GM21528 (cell line): ENCODE measurements around the gene PIK3CA.

ENCODE experiments used
- ATAC-seq: cut with Tn5 transposase; IDR thresholded peaks from one replicate; pipeline ENCODE4 v1.9.1; 2021; ENCODE audit warnings: mild to moderate bottlenecking, moderate library complexity; ENCODE audit not compliant: unreplicated experiment, low FRiP score

Gene PIK3CA

DNA sequence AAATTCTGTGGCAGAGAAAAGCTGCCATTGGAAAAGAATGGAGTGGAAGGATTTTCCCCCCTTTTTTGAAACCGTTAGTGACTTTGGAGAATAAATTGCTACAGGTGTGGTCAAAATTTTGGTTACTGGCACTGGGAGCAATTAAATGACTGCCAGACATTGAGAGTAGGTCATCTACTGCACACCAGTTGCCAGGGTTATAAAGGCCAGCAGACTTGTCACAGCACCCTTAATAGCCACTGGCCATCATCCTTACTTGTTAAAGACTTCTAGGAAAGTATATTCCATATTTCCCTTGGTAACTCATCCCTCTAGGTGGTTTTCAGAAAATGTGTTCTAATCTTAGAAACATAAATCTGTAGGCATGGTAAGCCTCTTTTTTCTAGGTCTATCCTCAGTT, 8.0 kb downstream of the PIK3CA start:
- ATAC-seq: no peak

DNA sequence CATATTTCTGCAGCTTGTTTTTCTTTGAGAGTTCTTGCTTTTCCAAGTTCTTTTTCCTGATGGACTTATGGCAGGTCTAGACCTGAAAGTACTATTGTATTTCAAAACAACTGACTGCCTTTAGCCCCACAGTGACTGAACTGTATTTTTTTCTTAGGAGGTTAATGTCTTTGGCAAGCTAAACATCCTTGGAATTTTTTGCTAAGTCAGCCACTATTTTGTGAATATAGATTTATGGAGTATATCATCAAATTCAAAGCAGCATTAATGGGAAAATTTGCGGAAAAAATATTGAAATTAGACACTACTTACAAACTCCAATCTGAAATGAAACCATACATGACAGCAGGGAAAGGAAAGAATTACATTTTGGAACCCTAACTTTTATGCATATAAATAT, 8.6 kb downstream of the PIK3CA start:
- no peak for ATAC-seq

DNA sequence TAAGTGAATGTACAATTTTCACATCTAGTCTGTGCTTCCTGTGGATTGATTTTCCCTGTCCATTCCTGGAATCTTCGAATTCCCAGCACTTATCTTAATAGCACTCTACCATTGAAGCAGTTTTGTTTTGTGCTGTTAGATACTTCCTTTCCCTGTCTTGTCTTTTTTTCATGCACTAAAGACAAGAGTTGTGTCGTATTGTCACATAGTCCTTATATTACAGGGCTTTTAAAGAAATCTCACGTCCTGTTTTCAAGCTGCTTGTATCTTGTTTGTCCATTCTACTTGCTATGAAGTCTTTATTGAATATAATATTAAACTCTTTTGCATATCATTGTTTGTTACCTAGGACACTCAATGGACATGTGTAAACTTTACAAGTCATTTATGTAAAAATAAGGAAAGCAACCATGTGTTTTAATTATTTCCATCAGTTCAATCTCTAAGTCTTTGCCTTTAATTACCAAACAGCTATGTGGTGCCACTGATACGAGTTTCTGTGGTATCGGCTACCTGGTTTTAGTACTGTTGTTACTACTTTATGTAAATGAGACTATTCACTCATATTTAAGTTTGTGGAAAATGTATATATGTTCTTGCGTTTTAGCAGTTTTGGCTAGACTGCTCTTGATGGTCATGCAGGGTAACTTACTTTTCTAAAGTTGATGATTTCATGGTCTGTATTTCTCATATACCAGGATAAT, 10.3 kb downstream of the PIK3CA start:
- peak; percentile 81 for ATAC-seq

GRCh38 chr3:179163503-179163902, 15.3 kb downstream of the PIK3CA start:
- ATAC-seq: no peak

GRCh38 chr3:179164857-179165256, 16.7 kb downstream of the PIK3CA start:
- no peak for ATAC-seq

- ATAC-seq: peak; percentile 70
Observed at GRCh38 chr3:179166561-179167201, 18.5 kb downstream of the PIK3CA start.

GRCh38 chr3:179168918-179169317, 20.8 kb downstream of the PIK3CA start:
- no peak for ATAC-seq

DNA sequence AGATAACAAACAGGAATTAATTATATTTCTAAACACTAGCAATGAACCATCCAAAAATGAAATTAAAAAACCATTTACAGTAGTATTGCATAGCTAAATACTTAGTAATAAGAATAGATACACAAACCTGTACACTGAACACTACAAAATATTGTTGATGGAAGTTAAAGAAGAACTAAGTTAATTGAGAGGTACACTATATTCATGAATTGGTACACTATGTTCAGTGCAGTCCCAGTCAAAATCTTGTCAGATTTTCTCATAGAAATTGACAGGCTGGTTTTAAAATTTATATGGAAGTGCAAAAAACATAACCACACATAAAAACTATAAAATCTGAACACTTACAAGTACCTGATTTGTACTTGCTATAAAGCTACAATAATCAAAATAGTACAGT, 24.4 kb downstream of the PIK3CA start:
- ATAC-seq: no peak

DNA sequence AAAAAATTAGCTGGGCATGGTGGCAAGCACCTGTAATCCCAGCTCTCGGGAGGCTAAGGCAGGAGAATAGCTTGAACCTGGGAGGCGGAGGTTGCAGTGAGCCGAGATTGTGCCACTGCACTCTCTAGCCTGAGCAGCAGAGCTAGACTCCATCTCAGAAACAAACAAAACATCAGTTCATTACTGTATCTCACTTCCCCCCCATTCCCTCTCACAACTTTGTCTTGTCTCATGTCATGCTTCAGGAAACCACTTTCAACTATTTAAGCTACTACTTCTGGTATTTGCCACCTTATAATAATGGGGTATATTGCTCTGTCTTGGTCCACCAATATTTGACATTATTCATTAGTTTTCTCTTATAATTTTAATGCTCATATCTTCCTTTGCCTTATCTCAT, 26.2 kb downstream of the PIK3CA start:
- peak; percentile 73 for ATAC-seq

GRCh38 chr3:179174898-179175297, 26.7 kb downstream of the PIK3CA start:
- ATAC-seq: peak; percentile 29

DNA sequence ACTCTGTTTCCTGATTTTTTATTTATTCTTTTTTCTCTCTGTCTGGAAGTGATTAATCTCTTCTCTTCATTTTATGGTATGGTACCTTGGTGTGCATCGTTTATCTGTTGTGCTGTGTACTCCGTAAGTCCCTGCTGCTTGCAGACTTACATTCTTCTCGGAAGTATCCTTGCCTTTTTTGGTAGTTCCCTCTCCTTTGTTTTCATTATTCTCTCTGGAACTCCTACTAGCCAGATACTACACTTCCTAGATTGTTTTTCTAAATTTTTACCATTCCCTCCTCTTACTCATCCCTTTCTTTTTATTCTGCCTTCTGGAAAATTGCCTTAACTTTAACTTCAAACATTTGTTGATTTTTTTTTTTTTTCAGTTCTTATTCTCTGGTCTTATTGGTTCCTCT, 27.2 kb downstream of the PIK3CA start:
- ATAC-seq: no peak

DNA sequence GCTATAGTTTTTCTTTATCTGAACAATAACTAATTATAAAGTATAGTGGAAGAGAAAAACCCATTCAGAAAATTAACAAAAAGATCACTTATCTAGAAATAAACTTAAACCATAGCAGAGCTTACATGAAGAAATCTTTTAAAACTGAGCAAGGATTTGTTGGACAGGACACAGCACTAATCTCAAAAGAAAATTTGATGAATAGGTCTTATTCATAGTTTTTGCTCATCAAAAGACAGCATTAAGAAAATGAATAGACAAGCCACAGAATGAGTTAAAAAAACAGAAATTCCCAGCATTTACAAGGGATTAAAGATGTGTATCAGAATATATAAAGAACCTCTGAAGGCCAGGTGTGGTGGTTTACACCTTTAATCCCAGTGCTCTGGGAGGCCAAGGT, 29.5 kb downstream of the PIK3CA start:
- ATAC-seq: no peak

GRCh38 chr3:179179256-179179655, 31.1 kb downstream of the PIK3CA start:
- no peak for ATAC-seq

DNA sequence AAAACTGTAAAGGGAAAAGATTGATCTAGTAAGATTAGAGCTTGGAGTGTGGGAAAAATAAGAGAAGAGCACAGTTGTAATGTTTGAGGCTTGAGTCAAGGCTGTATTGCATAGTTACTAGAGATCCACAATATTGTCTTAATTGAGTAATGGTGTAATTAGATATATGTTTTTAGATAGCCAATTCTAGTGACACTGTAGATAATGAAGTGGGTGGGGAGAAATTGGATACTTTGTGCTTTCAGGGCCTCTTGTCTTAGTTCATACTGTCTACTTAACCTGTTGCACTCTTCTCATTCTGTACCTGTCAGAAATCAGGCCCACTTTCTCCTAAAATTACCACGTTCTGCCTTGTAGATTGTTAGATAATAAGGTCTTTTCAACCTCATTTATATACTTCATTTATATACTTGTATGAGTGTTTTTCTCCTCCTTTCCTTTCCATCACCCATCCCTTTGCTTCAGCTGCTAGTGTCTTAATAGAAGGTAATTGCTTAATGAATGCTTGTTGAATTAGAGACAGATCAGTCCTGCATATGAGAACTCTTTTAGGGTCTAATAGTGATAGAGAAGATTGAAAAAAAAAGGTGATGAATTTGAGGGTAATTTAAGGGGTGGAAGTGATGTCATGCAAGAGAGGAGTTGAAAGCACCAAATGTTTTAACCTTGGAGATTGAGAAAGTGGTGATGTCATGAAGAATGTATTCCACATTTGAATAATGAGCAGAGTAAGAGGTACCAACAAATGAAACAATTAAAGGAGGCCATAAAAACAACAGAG, 32.0 kb downstream of the PIK3CA start:
- ATAC-seq: no peak

GRCh38 chr3:179181021-179181472, 32.9 kb downstream of the PIK3CA start:
- peak; percentile 52 for ATAC-seq

GRCh38 chr3:179181993-179182551, 33.9 kb downstream of the PIK3CA start:
- ATAC-seq: no peak

- ATAC-seq: no peak
Observed at GRCh38 chr3:179182902-179183301, 34.7 kb downstream of the PIK3CA start.

GRCh38 chr3:179184826-179185225, 36.7 kb downstream of the PIK3CA start:
- no peak for ATAC-seq

- no peak for ATAC-seq
Observed at GRCh38 chr3:179186426-179186825, 38.3 kb downstream of the PIK3CA start.

DNA sequence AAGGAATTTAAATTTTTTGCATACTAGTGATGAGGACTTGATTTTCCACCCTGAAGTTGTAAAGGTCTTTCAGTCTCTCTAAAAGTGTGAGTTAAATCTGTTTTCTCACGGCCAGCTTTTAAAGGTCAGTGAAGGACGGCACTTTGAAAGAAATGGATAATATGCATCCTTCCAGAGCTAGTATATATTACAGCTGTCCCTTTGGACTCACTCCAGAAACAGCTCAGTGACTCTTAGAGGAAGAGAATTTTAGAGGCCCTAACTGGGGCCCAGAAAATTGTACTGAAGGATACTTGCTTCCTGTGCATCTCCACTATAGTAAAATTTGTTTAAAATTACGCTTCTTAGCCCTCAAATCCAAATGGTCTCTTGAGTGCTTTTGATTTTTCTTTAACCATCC, 41.6 kb downstream of the PIK3CA start:
- no peak for ATAC-seq

DNA sequence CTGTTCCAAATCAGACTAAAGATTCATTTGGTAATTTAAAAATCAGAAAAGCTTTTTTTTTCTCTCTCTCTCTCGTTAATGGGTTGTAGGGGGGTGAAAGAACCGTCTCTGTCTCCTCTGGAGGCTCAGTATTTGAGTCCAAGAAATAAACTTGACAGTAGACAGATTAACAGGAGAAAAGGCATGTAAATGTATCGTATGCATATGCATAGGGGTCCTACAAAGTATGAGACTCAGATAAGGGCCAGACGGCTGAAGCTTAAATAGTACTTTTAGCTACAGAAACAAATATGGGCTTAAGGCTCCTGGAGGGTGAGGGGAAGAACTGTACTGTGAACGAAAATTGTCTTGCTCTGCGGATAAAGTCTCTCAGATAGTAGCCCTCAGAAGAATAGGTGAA, 42.4 kb downstream of the PIK3CA start:
- ATAC-seq: no peak
